ENCODE measurements around the gene RGS16. TPM values are rescaled to one million over a fixed set of nuclear protein-coding genes. Genes with fewer than 3 reads are reported as not detected.

Gene RGS16
- total and polyA plus RNA-seq, 2 donors (not counting 1 experiment from before 2014, with no cell fraction given) = 3.3 to 11.4 TPM

DNA sequence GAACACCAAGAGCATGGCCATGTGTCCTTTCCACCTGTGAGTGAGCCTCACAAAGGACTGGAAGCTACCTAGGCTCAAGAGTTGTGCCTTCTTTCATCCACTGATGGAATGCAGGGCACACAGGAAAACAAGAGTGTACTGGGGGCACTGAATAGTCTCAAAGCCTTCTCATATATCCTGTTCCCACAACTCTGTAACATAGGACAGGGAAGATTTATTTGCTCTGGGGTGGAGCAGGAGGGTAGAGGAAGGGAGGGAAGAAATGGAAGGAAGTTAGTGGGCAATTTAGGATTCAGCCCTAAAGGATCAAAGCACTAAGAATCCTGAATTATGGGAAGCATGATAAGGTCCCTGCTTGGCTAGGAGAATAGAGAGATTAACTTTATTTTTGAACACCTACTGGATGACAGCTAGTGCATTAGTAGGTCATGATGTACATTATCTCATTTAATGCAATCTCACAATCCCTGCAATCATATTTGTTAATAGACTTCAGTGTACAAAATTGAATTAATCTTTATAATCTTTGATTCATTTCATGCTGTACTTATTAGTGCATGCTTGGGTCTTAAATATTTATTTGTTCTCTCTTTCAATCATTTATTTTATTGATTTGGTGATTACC is 27.0 kb upstream of the RGS16 start:
- intact Hi-C loops (cut with micrococcal nuclease) = loop anchor here (5.0 kb wide), 1 partner anchor 46 kb away; no protein-coding TSS in a partner anchor

More for the DNA sequence above, 27.0 kb upstream of the RGS16 start:
- H3K4me1 ChIP-seq (ENCODE audit: control insufficient read depth in 2 of 2, insufficient read depth in 2 of 2, low read length in 2 of 2) = peaks cover 47% of the 10 kb centered on the region in 2 donors
- no peaks in the 10 kb centered on the region for H4K20me1 ChIP-seq (ENCODE audit: control insufficient read depth, insufficient read depth, low read length, poor library complexity, severe bottlenecking)
- no peak for ATAC-seq (ENCODE audit: low read depth)
- no peaks in the 10 kb centered on the region for H3K9me3 Mint-ChIP-seq (ENCODE audit: insufficient read depth)
- no peak overlapping the region for H3K4me2 ChIP-seq (replicated peaks; ENCODE audit: low read depth, low read length, poor library complexity, severe bottlenecking)
- no peak overlapping the region for H3K27ac ChIP-seq (ENCODE audit: low read length in 2 of 2)
- no peak overlapping the region for H3K4me3 Mint-ChIP-seq
- H3K9ac ChIP-seq (ENCODE audit: low read length) = no peak overlapping the region
- H2AFZ ChIP-seq (ENCODE audit: insufficient read depth, low read depth, low read length, poor library complexity, severe bottlenecking) = no peak overlapping the region
- ChIA-PET CTCF (interaction anchor here (1.2 to 1.3 kb wide), 2 partner anchors 36 to 153 kb away, joined by 3 to 4 read pairs; no protein-coding TSS in a partner anchor), POLR2A (interaction anchor here (0.5 kb wide), 1 partner anchor 26 kb away, joined by 4 read pairs; no protein-coding TSS in a partner anchor)
- no peak overlapping the region for H3K4me3 ChIP-seq (ENCODE audit: control extremely low read depth in 1 of 5, extremely low read depth in 1 of 5, insufficient read depth in 1 of 5, low read depth in 2 of 5, low read length in 4 of 5)
- no peak overlapping the region for H3K27ac Mint-ChIP-seq
- peaks cover 51% of the 10 kb centered on the region for H3K4me1 Mint-ChIP-seq
- H3K27me3 ChIP-seq (replicated peaks in 1 of 4; ENCODE audit: control extremely low read depth in 1 of 4, control insufficient read depth in 3 of 4, insufficient read depth in 4 of 4, low read length in 3 of 4) = no peaks in the 10 kb centered on the region
- TF ChIP-seq EZH2 (IDR thresholded peaks at IDR 0.05; ENCODE audit: borderline replicate concordance, insufficient read depth, low read depth, low read length, poor library complexity, severe bottlenecking) (no peak), CTCF (IDR thresholded peaks at IDR 0.05) (no peak)
- no peak for DNase-seq
- H3K9me3 ChIP-seq (ENCODE audit: control extremely low read depth in 1 of 3, control insufficient read depth in 2 of 3, insufficient read depth in 1 of 3, low read length in 2 of 3) = no peaks in the 10 kb centered on the region
- H3K36me3 ChIP-seq (replicated peaks in 1 of 2; ENCODE audit: control extremely low read depth in 1 of 2, control insufficient read depth in 1 of 2, extremely low read depth in 1 of 2, insufficient read depth in 2 of 2, low read length in 1 of 2) = no peaks in the 10 kb centered on the region
- H3K27me3 Mint-ChIP-seq = no peaks in the 10 kb centered on the region
- H3K79me2 ChIP-seq (ENCODE audit: control insufficient read depth, insufficient read depth, low read length) = no peaks in the 10 kb centered on the region
